ENCODE results near the gene ARFIP2. TPM values are rescaled to one million over a fixed set of nuclear protein-coding genes. Genes with fewer than 3 reads are reported as not detected.

Gene ARFIP2
- total RNA-seq, 1 donor from 2014 or later: 72.7 TPM

DNA sequence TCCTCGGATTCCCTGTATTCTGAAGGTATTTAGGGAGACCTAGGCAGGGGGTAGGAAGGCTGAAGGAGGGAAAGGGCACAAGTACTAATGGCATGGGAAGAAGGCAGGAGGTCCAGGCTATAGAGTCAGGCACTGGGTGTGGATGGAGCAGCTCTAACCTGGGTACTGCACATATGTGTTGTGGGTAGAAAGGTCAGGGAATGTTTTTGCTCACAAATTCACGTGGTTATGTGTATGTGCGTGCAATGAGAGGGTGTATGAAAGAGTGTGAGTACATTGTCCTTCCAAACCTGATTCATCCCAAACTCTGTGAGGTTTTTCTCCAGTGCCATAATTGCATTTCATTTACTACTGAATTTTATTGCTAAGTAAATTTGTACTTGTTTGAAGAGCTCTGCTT, 39.1 kb upstream of the ARFIP2 start:
- TF ChIP-seq, protein P1, sequence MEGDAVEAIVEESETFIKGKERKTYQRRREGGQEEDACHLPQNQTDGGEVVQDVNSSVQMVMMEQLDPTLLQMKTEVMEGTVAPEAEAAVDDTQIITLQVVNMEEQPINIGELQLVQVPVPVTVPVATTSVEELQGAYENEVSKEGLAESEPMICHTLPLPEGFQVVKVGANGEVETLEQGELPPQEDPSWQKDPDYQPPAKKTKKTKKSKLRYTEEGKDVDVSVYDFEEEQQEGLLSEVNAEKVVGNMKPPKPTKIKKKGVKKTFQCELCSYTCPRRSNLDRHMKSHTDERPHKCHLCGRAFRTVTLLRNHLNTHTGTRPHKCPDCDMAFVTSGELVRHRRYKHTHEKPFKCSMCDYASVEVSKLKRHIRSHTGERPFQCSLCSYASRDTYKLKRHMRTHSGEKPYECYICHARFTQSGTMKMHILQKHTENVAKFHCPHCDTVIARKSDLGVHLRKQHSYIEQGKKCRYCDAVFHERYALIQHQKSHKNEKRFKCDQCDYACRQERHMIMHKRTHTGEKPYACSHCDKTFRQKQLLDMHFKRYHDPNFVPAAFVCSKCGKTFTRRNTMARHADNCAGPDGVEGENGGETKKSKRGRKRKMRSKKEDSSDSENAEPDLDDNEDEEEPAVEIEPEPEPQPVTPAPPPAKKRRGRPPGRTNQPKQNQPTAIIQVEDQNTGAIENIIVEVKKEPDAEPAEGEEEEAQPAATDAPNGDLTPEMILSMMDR (IDR thresholded peaks at IDR 0.05; ENCODE audit: insufficient read depth, low read length, severe bottlenecking): no peak
- Histone ChIP-seq H3K36me3 (ENCODE audit: control insufficient read depth, insufficient read depth, low read length) (no peaks in the 10 kb centered on the region), H3K27me3 (ENCODE audit: control insufficient read depth, insufficient read depth, low read length) (no peaks in the 10 kb centered on the region), H3K4me3 (ENCODE audit: low read depth, low read length) (no peak overlapping the region)
- DNase-seq (ENCODE audit: low read depth) (no peak), FAIRE-seq (no peak)

DNA sequence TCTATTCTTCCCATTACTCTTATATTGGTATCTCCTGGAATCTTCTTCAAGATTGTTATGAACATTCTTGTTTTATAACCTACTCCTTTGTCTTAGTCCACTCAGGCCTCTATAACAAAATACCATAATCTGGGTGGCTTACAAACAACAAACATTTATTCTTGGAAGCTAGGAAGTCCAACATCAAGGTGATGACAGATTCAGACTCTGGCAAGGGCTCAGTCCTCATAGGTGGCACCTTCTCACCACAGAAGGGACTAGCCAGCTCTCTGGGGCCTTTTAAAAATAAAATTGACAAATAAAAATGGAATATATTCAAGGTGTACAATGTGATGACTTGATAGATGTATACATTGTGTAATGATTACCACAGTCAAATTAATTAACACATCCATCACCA, 35.7 kb upstream of the ARFIP2 start:
- TF ChIP-seq, protein P1 (IDR thresholded peaks at IDR 0.05; ENCODE audit: insufficient read depth, low read length, severe bottlenecking): no peak
- FAIRE-seq (no peak), DNase-seq (ENCODE audit: low read depth) (no peak)
- no peaks in the 10 kb centered on the region for H3K27me3 ChIP-seq (ENCODE audit: control insufficient read depth, insufficient read depth, low read length)
- no peak overlapping the region for H3K4me3 ChIP-seq (ENCODE audit: low read depth, low read length)
- no peaks in the 10 kb centered on the region for H3K36me3 ChIP-seq (ENCODE audit: control insufficient read depth, insufficient read depth, low read length)

DNA sequence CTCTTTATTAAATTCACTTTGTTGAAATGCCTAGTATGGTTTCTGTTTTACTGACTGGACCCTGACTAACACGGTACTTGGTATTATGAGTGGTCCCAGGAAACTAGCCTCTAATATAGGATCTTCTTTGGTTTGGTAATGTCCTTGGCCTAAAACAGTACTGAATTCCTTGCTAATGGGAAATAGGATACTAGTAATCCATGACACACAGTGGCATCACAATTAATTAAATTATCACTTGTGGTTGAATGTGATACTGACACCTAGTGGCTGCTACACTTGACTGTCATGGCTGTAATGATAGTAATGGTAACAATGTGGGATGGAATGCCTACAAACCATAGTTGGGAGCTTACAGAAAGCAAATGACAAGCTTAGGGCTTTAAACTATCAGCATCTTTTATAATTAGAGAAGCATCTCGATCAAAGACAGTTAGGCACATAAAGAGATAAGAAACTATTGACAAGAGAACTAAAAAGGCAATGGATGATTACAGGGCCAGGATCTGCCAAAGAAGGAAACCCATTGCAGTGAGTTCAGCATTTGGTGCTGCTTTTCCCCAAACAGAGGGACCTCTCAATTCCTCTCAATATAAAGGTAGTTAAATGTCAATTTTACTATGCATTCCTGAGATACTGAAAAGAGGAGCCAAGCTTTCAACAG, 24.6 kb upstream of the ARFIP2 start:
- H3K27me3 ChIP-seq (ENCODE audit: control insufficient read depth, insufficient read depth, low read length): no peaks in the 10 kb centered on the region
- H3K4me3 ChIP-seq (ENCODE audit: low read depth, low read length): no peak overlapping the region
- DNase-seq (ENCODE audit: low read depth) (peak; percentile 93), FAIRE-seq (no peak)
- no peaks in the 10 kb centered on the region for H3K36me3 ChIP-seq (ENCODE audit: control insufficient read depth, insufficient read depth, low read length)
- TF ChIP-seq, protein P1 (IDR thresholded peaks at IDR 0.05; ENCODE audit: insufficient read depth, low read length, severe bottlenecking): peak; percentile 59

DNA sequence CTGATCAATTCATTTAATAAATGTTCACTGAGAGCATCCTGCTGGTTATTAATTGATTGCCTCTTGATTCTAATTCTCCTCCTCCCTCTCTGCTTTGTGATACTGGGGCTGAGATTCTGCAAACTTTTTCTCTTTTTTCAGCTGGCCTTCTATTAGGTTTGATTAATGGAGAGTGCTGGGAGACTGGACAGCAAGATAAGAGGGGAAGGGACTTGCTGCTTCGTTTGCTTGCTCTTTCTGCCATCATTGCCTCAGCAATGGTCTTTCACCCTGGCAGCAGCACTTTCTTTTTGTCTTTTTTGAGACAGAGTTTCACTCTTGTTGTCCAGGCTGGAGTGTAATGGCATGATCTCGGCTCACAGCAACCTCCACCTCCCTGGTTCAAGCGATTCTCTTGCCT, 23.0 kb upstream of the ARFIP2 start:
- Histone ChIP-seq H3K27me3 (ENCODE audit: control insufficient read depth, insufficient read depth, low read length) (no peaks in the 10 kb centered on the region), H3K4me3 (ENCODE audit: low read depth, low read length) (no peak overlapping the region), H3K36me3 (ENCODE audit: control insufficient read depth, insufficient read depth, low read length) (no peaks in the 10 kb centered on the region)
- TF ChIP-seq, protein P1 (IDR thresholded peaks at IDR 0.05; ENCODE audit: insufficient read depth, low read length, severe bottlenecking): no peak
- no peak for FAIRE-seq
- no peak for DNase-seq (ENCODE audit: low read depth)

DNA sequence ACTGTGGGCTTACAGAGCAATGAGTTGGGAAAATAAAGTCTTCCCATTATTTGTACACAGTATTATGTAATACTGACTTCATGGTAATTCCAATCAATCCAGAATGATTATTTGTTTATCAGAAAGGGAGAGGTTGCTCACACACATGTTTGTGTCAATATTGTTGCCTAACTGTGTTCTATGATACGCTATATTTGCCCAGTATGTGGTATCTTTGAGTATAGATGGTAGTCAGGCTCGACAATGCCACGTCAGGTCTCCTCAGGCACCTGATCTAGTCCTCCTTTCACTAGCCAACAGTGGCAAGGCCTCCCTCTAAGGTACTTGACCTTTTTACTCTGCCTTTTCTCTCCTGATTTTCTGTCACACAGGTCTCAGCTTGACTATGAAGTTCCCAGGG, 21.3 kb upstream of the ARFIP2 start:
- Histone ChIP-seq H3K36me3 (ENCODE audit: control insufficient read depth, insufficient read depth, low read length) (peaks cover 1% of the 10 kb centered on the region), H3K4me3 (ENCODE audit: low read depth, low read length) (no peak overlapping the region), H3K27me3 (ENCODE audit: control insufficient read depth, insufficient read depth, low read length) (no peaks in the 10 kb centered on the region)
- TF ChIP-seq, protein P1 (IDR thresholded peaks at IDR 0.05; ENCODE audit: insufficient read depth, low read length, severe bottlenecking): no peak
- DNase-seq (ENCODE audit: low read depth) (no peak), FAIRE-seq (peak; percentile 28)

DNA sequence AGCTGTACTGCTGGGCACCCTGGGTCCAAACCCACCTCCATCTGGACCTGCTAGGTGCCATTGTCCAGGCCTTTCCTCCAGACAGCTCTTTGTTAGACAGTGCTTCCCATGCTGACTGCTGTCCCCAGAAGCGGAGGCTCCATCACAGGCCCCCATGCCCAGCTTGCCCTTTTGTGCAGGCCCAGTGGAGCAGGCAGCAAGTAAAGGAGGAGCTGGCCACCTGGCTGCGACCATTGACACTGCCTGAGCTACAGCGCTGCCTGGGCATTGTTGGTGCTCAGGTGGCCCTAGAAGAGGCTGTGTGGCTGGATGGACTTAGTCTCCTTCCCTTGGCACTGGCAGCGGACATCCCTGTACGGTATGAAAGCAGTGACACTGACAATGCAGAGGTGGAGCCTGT, 17.4 kb upstream of the ARFIP2 start:
- FAIRE-seq: no peak

More for the DNA sequence above, 17.4 kb upstream of the ARFIP2 start:
- Histone ChIP-seq H3K4me3 (ENCODE audit: low read depth, low read length) (no peak overlapping the region), H3K27me3 (ENCODE audit: control insufficient read depth, insufficient read depth, low read length) (no peaks in the 10 kb centered on the region), H3K36me3 (ENCODE audit: control insufficient read depth, insufficient read depth, low read length) (peaks cover 1% of the 10 kb centered on the region)
- DNase-seq (ENCODE audit: low read depth): no peak
- TF ChIP-seq, protein P1 (IDR thresholded peaks at IDR 0.05; ENCODE audit: insufficient read depth, low read length, severe bottlenecking): no peak

All from bronchial epithelial cell (primary cell).